Activated CD4-positive, alpha-beta T cell treated with anti-CD3 and anti-CD28 coated beads, Interleukin-2, Interleukin-4, amounts not matched to agents 100 ng/mL and 50 ng/mL, durations not matched to agents 16 hours and 8 hours (primary cell): ENCODE results near the gene GPR183.

Experiments used
- DNase-seq: peaks from one replicate; pipeline ENCODE4 v3.0.0-alpha.2; 2020; ENCODE audit warnings: low spot score

Gene GPR183

DNA sequence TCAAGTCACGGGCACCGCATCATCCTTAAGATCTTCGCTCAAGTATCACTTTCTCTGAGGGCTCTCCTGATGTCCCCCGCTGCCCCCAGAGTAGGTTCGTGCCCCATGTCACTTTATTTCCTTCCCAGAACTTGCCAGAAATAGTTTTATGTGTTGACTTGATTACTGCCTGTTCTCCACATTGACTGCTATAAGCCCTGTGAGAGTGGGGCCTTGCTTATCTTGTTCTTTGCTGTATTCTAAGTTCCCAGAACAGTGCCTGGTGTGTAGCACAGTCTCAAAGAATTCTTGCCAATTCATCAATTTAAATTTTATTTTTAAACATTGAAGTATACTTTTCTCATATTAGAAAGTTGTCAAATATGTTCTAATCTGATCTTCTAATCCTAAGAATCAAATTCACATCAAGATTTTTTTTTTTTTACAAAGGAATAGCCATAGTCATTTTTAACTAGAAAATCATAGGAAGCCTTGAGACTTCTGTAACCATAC, 32.1 kb upstream of the GPR183 start:
- DNase-seq: no peak

DNA sequence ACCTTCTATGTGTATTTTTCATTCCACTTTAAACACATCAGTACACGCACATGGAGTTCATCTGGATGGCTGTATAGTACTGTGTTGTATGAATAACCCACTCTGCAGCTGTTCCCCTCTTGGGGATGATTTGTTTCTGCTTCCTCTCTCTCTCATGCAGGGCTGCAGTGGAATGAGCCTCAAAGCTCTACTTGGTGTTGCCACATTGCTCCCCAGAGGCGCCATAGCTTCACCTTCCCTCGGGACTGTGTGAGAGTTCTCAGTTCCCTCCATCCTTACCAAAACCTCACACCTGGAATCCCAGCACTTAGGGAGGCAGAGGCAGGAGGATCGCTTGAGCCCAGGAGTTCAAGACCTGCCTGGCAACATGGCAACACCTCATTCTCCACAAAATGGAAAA, 28.4 kb upstream of the GPR183 start:
- no peak for DNase-seq

DNA sequence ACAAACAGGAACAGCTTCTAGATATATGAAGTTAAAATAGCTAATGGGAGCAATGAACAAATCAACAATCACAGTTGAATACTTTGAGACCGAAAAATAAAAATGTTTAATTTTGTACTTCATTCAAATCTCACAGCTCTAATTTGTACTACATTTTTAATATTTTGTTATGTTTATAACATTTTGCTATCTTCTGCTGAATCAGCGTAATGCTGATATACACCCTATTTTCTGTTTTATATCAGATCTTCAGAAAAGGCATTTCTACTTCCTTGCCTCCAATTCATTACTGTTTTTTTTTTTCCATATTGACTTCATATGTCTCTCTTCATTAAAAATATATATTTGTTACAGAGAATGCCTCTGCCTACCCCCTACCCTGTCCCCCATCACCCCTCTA, 27.9 kb upstream of the GPR183 start:
- no peak for DNase-seq

DNA sequence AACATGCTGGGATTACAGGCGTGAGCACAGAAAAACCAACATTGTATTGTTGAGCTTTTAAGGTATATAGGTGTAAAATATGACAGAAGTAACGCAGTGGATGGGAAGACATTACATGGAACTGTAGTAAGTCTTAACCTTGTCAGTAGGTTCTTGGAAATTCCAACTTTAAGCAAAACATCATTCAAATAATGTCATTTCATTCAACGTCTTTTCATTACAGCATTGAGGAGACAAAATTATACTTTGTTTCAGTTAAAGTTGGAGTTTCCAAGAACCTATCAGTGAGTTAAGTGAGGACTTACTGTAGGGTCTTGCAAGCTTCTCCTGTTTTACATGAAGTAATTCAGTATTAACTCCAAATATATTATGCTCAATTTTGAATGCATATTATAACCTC, 27.0 kb upstream of the GPR183 start:
- no peak for DNase-seq

DNA sequence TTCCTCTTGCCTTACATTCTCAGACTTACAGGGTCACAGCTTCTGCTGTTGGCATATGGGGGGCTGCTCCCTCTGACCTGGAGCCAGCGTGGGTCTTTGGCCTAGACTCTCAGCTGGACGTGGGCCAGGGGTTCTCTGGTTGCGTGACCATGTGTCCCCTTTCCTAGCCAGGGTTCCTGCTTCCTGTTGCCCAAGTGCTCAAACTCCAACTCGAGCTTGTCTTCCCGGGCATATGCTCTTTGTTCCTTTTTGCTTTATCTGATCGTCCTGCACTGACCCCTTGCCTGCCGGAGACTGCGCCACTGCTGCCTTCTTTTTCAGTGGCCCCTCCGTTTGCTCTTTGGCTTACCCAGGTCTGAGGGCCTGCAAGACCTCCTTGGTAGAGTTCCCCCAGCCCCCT, 25.3 kb upstream of the GPR183 start:
- DNase-seq: no peak

DNA sequence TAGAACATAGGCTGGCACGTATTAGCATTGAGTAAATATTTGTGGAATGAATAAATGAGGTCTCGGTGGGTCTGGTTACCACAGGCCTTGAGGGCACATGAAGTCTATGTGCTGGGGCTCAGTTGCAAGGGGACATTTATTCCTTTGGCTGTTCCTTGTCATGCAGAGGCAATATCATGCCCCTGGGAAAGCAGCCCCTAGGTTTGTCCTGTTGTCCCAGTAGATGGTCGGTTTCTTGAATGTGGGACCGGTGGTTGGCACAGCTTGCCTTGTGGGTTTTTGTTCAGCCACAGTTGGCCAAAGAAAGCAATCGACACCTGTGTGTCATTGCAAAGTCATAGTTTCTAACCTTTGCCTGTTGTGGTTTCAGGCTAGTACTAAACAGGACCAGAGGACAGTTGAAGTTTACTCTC, 24.7 kb upstream of the GPR183 start:
- no peak for DNase-seq

DNA sequence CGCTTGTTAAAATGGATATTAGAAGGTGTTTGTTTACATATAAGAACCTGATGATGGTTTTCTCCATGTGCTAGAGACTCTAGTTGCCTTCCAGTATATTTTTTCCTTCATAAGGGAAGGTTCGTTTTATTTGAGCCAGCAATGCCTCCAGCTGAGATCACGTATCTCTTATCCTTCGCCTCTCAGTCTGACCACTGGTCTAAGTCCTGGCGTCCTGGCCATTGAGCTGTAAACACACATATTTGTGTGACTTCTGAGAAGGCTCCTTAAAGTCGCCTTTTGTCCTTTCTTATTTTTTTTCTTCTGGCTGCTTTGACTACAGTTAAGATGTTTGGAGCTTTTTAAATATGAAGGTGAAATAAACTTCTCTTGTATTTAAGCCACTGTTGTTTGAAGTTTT, 23.7 kb upstream of the GPR183 start:
- no peak for DNase-seq

DNA sequence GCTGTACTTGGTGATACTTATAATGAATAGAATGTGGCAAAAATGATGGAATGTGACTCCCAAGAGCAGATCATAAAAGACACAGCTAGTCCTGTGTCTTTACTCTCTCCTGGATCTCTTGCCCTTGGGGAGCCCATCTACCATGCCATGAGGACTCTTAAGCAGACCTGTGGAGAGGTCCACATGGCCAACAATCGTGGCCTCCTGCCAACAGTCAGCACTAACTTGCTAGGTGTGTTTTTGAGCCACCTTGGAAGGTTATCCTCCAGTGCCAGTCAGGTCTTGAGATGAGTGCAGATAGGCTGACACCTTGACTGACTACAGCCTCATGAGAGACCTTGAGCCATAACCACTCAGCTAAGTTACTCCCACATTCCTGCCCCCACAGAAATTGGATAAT, 22.3 kb upstream of the GPR183 start:
- DNase-seq: no peak

DNA sequence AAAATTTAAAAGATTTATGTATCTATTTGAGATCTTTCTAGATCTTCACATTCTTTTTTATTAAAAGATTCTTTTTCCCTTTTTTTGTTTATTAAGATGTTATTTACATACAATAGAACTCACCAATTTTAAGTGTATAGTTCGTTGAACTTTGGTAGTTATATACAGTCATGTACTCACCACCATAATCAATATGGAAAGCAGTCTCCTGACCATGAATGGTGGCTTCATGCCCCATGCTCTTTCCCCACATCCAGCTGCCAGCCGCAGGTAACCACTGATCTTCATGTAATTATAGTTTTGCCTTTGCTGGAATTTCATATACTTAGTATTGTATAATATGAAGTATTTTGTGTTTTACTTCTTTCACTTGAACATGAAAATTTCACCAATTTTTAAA, 20.6 kb upstream of the GPR183 start:
- DNase-seq: no peak

DNA sequence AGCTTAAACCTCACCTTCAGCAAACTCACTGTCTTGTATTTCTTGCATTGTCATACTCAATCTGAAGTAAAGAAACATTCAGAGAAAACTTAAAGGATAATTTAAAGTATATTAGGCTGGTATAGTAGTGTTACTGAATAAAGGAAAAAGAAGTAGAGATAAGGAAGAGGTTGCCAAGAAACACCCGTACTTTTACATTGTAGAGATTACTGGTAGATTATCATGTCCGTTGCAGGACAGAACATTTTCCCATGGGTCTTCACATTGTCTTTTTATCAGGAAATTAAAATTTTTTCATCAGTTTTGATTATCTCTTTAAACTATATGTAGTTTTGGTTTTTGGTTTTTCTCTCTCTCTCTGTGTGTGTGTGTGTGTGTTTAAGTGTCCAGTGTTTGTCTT, 19.9 kb upstream of the GPR183 start:
- no peak for DNase-seq

DNA sequence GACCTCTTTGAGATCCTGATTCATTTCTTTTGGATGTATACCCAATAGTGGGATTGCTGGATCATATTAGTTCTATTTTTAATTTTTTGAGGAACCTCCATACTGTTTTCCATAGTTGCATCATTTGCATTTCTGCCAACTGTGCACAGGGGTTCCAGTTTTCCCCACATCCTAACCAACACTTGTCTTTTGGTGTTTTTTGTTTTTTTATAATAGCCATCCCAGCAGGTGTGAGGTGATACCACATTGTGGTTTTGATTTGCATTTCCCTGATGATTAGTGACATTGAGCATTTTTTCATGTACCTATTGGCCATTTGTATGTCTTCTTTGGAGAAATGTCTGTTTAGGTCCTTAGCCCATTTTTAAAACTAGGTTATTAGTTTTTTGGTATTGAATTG, 18.8 kb upstream of the GPR183 start:
- DNase-seq: no peak

DNA sequence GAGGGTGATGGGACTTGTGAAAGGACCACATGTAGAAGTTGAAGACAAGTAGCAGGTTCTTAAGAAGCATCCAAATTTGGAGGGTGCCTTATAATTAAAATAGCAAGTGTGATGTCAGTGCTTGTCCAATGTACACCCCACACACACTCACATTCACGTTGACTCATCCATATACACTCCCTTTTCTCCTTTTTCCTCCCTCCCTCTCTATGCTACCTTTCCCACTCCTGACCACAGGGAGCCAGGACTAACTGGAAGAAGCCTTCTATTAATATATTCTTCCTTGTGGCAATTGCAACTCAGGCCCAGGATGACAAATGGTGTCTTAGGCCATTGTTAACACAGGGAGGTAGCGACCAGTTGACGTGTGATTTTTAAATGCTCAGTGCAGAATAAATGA, 16.3 kb upstream of the GPR183 start:
- no peak for DNase-seq

DNA sequence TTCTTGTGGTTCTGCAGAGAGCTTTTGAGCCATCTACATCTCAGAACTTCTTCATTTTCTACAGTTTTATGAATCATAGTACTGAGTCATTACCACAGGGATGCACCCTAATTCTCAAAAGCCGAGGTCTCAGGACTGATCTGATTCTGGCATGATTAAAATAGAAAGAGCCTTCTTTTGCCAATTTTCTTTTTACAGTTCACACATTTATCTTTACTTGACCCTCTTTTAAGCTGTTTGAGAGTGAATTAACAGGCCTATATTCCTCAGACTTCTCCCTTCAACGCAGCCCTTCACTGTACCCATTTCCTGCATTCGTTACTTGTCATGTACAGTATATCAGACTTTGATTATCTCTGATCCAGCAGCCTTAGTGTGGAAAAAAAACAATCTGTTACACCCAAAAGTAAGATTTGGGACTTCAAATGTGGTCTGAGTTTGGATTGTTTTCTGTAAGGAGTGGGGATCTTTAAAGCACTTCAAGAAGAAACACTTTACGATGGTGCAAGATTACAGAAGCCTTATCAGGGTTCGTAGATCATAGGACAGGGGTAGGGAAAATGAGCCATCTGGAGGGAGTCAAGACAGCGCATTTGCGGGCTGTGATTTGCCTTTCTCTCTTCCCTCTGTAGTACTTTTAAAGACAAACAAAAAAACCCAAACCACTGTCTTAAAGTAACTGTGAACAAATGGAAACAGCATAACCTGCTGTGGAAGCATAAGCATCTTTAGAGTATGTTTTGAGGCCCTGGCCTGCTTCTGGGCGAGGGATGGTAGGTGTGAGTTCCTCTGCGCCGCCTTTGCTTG, 15.3 kb upstream of the GPR183 start:
- DNase-seq: peak; percentile 91

DNA sequence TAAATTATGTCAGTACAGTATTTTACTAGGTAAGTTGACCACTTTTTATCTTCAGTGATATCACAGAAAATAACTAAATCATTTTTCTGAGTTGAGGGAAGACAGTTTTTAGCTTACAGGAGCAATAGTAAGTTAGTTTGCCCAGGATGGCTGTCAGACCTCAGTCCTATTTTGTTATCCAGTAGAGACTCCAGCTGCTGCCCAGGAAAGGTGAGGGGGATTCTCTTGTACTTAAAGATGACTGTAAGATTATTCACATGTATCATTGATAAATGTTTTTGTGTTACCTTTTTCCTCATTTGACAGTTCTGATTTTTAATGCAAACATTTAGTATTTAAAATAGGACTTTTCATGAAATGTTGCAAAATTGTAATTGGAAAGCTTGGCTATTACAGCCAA, 14.5 kb upstream of the GPR183 start:
- no peak for DNase-seq

DNA sequence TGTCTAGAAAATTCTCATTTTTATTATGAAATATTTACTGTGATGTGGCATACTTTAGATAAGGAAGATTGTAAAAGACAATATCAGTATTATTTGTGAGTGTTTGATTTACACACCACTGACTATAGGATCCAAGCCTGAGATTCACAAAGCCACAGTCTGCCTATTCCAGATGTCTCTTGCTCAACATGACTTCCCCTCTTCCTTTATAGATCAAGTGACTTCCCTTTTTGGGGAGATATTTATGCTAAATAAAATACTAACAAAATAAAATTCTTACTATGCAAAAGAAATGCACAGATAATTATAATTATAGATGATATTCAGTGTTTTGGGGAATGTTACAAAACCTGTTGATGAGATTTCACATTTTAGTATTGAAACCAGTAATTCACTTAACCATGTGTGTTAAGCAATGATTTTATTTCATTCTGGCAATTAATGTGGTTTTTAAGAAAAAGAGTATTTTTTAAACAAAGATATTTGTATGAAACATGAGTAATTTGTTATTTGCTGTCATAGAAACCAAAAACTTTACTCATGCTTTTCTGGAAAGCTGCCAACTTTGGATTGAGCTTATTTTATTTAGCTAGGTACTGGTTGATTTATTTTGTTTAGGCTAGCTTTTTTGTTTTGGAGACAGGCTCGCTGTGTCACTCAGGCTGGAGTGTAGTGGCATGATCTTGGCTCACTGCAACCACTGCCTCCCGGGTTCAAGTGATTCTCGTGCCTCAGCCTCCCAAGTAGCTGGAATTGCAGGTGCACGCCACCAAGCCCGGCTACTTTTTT, 13.7 kb upstream of the GPR183 start:
- no peak for DNase-seq

DNA sequence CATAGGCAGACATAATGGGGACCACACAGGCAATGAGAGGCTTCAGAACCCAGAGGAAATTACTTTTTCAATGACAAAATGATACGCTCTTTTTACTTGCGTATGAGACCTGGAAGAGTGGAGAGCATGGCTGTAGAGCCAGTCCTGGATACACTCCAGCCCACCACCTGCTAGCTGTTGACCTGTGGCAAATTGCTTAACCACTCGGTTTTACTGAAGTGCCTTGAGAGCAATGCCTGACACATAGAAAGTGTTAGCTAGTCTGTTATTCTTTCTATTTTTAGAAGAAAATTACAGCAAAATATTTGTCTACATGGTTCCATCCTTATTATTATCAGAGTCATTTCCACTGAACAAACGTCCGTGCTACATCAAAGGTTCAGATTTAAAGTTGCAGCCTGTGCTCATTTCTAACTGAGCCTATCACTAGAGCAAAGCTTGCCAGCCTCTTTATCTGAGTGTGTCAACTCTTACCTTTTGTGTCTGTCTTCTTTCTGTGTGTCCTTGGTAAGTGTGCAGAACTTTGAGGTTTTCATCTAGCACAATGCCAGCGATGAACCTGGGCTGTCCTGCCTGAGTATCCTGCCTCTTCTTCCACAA, 9.6 kb upstream of the GPR183 start:
- no peak for DNase-seq

DNA sequence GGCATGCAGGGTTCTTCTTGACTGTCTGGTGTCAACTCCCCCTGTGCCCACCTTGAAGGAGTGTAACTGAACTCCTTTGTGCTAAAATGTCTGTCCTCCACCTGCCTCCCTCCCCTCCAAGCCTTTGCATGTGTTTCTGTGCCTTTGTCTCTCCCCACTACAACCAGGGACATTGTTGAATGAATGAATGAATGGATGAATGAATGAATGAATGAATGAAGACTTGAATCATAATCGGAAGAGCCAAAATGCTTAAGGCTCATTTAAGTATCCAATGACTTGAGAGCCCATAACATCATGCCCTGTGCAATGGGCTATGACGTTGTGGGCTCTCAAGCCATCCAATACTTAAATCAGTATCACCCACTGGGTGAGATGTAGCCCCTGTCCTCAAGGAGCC, 9.0 kb upstream of the GPR183 start:
- DNase-seq: no peak

DNA sequence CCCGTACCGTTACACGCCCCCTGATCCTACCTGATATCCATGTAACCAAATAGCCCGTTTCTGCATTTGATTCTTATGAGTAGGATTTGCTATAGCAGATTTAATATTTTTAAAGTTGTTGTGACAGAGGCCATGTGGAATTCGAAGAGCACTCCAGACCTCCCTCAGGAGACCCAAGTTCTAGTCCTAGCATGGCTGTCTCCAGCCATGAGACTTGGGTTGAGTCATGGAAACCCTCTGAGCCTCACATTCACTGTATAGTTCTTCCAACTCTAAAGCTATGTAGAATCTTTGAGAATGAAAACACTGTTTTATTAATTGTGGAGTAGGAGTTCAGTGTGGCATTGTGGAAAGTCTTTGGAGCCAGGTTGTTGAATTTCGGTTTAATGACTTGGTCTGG, 8.0 kb upstream of the GPR183 start:
- DNase-seq: no peak

DNA sequence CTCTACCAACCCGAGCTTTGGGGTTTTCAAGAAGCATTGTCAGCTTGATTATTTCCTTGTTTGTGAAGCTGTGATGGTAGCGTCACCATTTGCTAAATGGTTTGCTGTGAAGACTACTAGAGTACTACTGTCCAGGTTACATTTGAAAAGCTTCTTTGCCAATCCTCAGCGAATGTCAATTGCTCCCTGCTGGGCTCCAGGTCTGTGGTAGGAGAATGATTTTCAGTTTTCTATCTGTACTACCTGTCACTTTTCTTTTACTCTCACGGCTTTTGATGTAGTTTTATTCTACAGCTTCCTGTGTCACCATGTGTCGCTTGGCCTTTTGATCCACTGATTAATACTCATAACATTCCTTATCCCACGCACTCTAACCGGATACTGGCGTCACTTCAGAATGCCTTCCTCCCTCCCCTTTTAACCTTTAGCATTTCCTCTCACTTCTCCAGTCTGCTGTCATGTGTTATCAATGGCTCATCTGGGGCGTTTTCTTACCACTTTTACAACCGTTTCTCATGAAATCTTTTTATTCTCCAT, 7.5 kb upstream of the GPR183 start:
- peak; percentile 89 for DNase-seq

DNA sequence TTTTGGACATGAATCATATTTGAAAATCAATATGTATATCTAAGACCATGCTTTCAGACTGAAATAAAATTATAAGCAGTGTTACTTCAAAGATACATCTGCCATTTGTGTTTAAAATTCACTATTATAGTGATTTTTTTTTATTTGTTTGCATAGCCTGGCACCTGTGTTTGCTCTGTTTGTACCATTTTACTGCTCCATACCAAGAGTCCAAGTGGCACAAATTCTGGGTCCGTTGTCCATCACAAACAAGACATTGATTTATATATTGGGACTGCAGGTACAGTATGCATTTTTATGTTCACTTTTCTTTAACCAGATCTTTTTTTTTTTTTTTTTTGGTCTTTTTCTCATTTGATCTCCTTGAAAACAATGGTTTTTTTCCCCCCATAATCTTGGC, 6.7 kb upstream of the GPR183 start:
- no peak for DNase-seq

DNA sequence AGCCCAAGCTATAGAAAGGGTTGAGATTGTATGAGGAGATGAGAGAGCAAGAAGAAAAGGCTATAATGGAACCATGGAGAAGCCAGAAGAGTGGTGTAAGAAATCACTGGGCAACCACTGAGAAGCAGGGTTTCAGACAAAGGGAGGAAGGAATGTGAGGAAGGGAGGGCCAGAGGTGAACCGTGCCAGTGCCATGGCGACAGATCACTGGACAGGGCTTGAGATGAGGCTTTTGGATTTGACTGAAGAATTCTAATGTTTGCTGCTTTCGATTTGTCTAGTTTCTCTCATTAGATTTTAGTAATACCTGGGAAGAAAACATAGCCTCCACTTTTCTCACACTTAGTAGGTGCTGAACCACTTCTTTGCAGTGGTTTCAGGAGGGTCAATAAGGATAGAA, 6.3 kb upstream of the GPR183 start:
- peak; percentile 55 for DNase-seq

DNA sequence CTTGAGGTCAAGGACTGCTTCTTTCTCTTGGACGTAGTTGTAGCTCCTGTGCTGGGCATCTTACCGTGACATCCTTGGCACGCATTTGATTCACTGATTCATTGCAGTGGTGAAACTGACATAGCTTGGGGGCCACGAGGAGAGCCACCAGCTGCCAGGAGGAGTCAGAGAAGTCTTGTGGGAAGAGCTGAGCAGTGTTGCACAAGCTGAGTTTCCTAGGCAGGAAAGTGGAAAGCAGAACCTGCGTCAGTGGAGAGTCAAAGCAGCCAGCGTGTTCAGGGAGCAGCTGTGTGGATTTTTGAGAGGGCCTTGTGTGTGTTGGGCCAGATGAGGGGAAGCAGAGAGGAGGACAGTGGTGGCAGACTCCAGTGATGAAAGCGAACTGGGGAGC, 5.3 kb upstream of the GPR183 start:
- no peak for DNase-seq
